Endothelial cell of umbilical vein (primary cell): ENCODE results near the gene SIX5.

Experiments used
- EZH2 ChIP-seq: IDR thresholded peaks from 2 replicates; pipeline ENCODE4 v1.6.1; 2012; ENCODE audit warnings: borderline replicate concordance, low read depth, mild to moderate bottlenecking, moderate library complexity, low read length, inconsistent platforms; ENCODE audit not compliant: severe bottlenecking
- JUN ChIP-seq: IDR thresholded peaks from 2 replicates; pipeline ENCODE4 v1.6.1; 2011; ENCODE audit warnings: borderline replicate concordance, low read depth; ENCODE audit not compliant: insufficient read length, insufficient read depth
- POLR2A ChIP-seq: IDR thresholded peaks from 2 replicates; pipeline ENCODE4 v1.6.1; 2012; ENCODE audit warnings: low read depth, mild to moderate bottlenecking, control low read depth, low read length
- POLR2AphosphoS5 ChIP-seq: IDR thresholded peaks from 2 replicates; pipeline ENCODE4 v1.6.1; 2012; ENCODE audit warnings: low read depth, mild to moderate bottlenecking, control low read depth, low read length, moderate library complexity; ENCODE audit not compliant: insufficient read depth
- TF ChIP-seq, protein P1 (sequence below), 2 donors: IDR thresholded peaks; 1 replicate in 1 of 2; 2 replicates in 1 of 2; pipeline ENCODE4 v1.5.1; 2011; ENCODE audit warnings: low read length in 2 of 2, mild to moderate bottlenecking in 2 of 2, moderate library complexity in 2 of 2, control low read depth in 1 of 2, inconsistent platforms in 1 of 2, low read depth in 1 of 2; ENCODE audit not compliant: insufficient read depth in 1 of 2; ENCODE audit errors: extremely low read depth in 1 of 2

DNA sequence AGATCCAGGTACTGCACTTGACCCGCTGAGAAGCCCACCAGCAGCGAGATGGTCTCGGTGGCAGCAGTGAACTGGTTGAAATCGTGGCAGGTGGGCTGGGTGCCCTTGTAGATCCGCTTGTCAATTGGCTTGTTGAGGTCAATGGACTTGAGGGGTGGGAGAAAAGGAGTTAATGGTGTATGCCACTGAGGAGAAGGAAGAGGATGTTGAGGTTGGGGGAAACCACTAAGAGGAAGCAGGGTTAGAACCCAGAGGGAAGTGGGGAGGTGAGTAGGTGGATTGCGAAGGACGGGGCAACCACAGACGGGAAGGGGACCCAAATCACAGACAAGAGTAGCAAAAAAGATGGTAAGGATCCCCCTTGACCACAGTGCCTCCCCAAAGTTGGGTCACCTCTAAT is 21.9 kb upstream of the SIX5 start:
- TF ChIP-seq JUN (no peak), POLR2A (no peak), EZH2 (no peak), POLR2AphosphoS5 (no peak)
- TF ChIP-seq, protein P1, sequence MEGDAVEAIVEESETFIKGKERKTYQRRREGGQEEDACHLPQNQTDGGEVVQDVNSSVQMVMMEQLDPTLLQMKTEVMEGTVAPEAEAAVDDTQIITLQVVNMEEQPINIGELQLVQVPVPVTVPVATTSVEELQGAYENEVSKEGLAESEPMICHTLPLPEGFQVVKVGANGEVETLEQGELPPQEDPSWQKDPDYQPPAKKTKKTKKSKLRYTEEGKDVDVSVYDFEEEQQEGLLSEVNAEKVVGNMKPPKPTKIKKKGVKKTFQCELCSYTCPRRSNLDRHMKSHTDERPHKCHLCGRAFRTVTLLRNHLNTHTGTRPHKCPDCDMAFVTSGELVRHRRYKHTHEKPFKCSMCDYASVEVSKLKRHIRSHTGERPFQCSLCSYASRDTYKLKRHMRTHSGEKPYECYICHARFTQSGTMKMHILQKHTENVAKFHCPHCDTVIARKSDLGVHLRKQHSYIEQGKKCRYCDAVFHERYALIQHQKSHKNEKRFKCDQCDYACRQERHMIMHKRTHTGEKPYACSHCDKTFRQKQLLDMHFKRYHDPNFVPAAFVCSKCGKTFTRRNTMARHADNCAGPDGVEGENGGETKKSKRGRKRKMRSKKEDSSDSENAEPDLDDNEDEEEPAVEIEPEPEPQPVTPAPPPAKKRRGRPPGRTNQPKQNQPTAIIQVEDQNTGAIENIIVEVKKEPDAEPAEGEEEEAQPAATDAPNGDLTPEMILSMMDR (IDR thresholded peaks at IDR 0.05; ENCODE audit: extremely low read depth in 1 of 2, insufficient read depth in 1 of 2, low read depth in 1 of 2, low read length in 2 of 2), result no peak
